Calu3 (cell line): ENCODE data around the gene KIAA1217. TPM values are rescaled to one million over a fixed set of nuclear protein-coding genes. Genes with fewer than 3 reads are reported as not detected.

Experiments
- BruUV-seq: library from RNA; stranded (reverse); fragments of 400-500 nt; replicated peaks from 2 replicates; lab custom pipeline; 2021; lab: Mats Ljungman, UMichigan
- CTCF ChIA-PET: fragments of 300-600 bp; sonication (Branson Sonifier 250); formaldehyde crosslinking; loops from one replicate; lab custom pipeline; 2022; ENCODE audit warnings: antibody characterized with exemption; lab: Charles Lee
- DNase-seq: peaks from one replicate; pipeline ENCODE4 v3.0.0; 2022
- H3K27ac Mint-ChIP-seq: one replicate; pipeline ENCODE4 v1.8.0; 2022; ENCODE audit warnings: mixed read lengths; ENCODE audit not compliant: unreplicated experiment
- H3K27me3 Mint-ChIP-seq: one replicate; pipeline ENCODE4 v1.8.0; 2022; ENCODE audit warnings: mixed read lengths; ENCODE audit not compliant: unreplicated experiment
- H3K36me3 Mint-ChIP-seq: one replicate; pipeline ENCODE4 v1.8.0; 2022; ENCODE audit warnings: mild to moderate bottlenecking, moderate library complexity, mixed read lengths; ENCODE audit not compliant: insufficient read depth, unreplicated experiment
- H3K4me1 Mint-ChIP-seq: one replicate; pipeline ENCODE4 v1.8.0; 2022; ENCODE audit warnings: mild to moderate bottlenecking, low read depth, mixed read lengths; ENCODE audit not compliant: unreplicated experiment
- H3K4me3 Mint-ChIP-seq: one replicate; pipeline ENCODE4 v1.8.0; 2022; ENCODE audit warnings: mild to moderate bottlenecking, low read depth, moderate library complexity, mixed read lengths; ENCODE audit not compliant: unreplicated experiment
- H3K9me3 Mint-ChIP-seq: one replicate; pipeline ENCODE4 v1.8.0; 2022; ENCODE audit warnings: low read depth, mixed read lengths; ENCODE audit not compliant: unreplicated experiment
- CTCF ChIP-seq: fragments of 200-600 bp; IDR thresholded peaks from one replicate; pipeline ENCODE4 v1.8.0; 2022; ENCODE audit warnings: antibody characterized with exemption; ENCODE audit not compliant: unreplicated experiment
- intact Hi-C: fragments of 100-400 bp; cut with micrococcal nuclease; formaldehyde crosslinking; loops from one replicate; pipeline ENCODE4 v1.10.0; 2022; ENCODE audit not compliant: unreplicated experiment
- total RNA-seq: library from RNA; stranded (reverse); gene quantifications from 2 replicates; pipeline ENCODE4 v1.2.3, GENCODE V29; 2022

KIAA1217 gene
- total RNA-seq, 1 experiment from 2014 or later, result 46.2 TPM

- peaks cover 5% of the 10 kb centered on the region for H3K36me3 Mint-ChIP-seq
- peaks cover 21% of the 10 kb centered on the region for H3K27me3 Mint-ChIP-seq
- H3K4me3 Mint-ChIP-seq, result no peak overlapping the region
- intact Hi-C loops, result no loop called here
- no peak overlapping the region for H3K27ac Mint-ChIP-seq
- H3K4me1 Mint-ChIP-seq, result no peaks in the 10 kb centered on the region
- H3K9me3 Mint-ChIP-seq, result no peaks in the 10 kb centered on the region
- no peak for DNase-seq
- CTCF ChIA-PET, result no interaction called here
- no TSS peak for BruUV-seq
- TF ChIP-seq CTCF, result no peak
Measured at GRCh38 chr10:24575481-24576002, 366.6 kb downstream of the KIAA1217 start.

- intact Hi-C loops, result no loop called here
- H3K27me3 Mint-ChIP-seq, result no peaks in the 10 kb centered on the region
- H3K36me3 Mint-ChIP-seq, result peaks cover 8% of the 10 kb centered on the region
- no peak for DNase-seq
- BruUV-seq, result no TSS peak
- no peak for TF ChIP-seq CTCF
- H3K9me3 Mint-ChIP-seq, result no peaks in the 10 kb centered on the region
- H3K4me1 Mint-ChIP-seq, result no peaks in the 10 kb centered on the region
- H3K4me3 Mint-ChIP-seq, result no peak overlapping the region
- CTCF ChIA-PET, result no interaction called here
- H3K27ac Mint-ChIP-seq, result no peak overlapping the region
Measured at GRCh38 chr10:24579448-24579847, 370.5 kb downstream of the KIAA1217 start.

GRCh38 chr10:24579906-24580305 is 371.0 kb downstream of the KIAA1217 start:
- intact Hi-C loops, result no loop called here
- Mint-ChIP-seq H3K27ac (no peak overlapping the region), H3K4me3 (no peak overlapping the region), H3K9me3 (no peaks in the 10 kb centered on the region), H3K36me3 (peaks cover 13% of the 10 kb centered on the region), H3K4me1 (no peaks in the 10 kb centered on the region), H3K27me3 (no peaks in the 10 kb centered on the region)
- no peak for TF ChIP-seq CTCF
- BruUV-seq, result no TSS peak
- no peak for DNase-seq
- CTCF ChIA-PET, result no interaction called here

- TF ChIP-seq CTCF, result no peak
- Mint-ChIP-seq H3K27me3 (no peaks in the 10 kb centered on the region), H3K36me3 (peaks cover 36% of the 10 kb centered on the region), H3K4me1 (no peaks in the 10 kb centered on the region), H3K4me3 (no peak overlapping the region), H3K9me3 (no peaks in the 10 kb centered on the region), H3K27ac (no peak overlapping the region)
- CTCF ChIA-PET, result no interaction called here
- DNase-seq, result no peak
- no TSS peak for BruUV-seq
- intact Hi-C loops, result no loop called here
Measured at GRCh38 chr10:24589265-24589664, 380.3 kb downstream of the KIAA1217 start.
